ENCODE data around the gene CDK5RAP3.

CDK5RAP3 gene

GRCh38 chr17:47935961-47936360 lies 35.0 kb upstream of the CDK5RAP3 start:
- CTCF ChIA-PET, result interaction anchor here (0.6 to 4.1 kb wide), 7 partner anchors 11 to 652 kb away, joined by 3 to 30 read pairs (median 4); partner anchors contain the start of gene SCRN2
- Histone ChIP-seq H3K36me3 (ENCODE audit: control insufficient read depth in 2 of 2, insufficient read depth in 1 of 2, low read length in 2 of 2) (peaks cover 0 to 7% of the 10 kb centered on the region in 2 experiments; a peak in 1 of 3 replicates), H3K4me3 (ENCODE audit: low read depth, low read length) (no peak overlapping the region), H3K27ac (ENCODE audit: extremely low read depth, low read depth, low read length) (no peak overlapping the region), H3K9me3 (ENCODE audit: control insufficient read depth, insufficient read depth, low read depth, low read length) (no peaks in the 10 kb centered on the region), H3K4me1 (ENCODE audit: control insufficient read depth, insufficient read depth, low read length) (no peaks in the 10 kb centered on the region)
- POLR2A ChIA-PET, result interaction anchor here (0.9 to 1.1 kb wide), 2 partner anchors 11 to 43 kb away, joined by 3 read pairs; no protein-coding TSS in a partner anchor
- TF ChIP-seq ZNF707 (tag by site-specific recombination; IDR thresholded peaks at IDR 0.05) (no peak), ZNF518A (tag by site-specific recombination; conservative IDR thresholded peaks at IDR 0.05; ENCODE audit: low read depth) (no peak)

DNA sequence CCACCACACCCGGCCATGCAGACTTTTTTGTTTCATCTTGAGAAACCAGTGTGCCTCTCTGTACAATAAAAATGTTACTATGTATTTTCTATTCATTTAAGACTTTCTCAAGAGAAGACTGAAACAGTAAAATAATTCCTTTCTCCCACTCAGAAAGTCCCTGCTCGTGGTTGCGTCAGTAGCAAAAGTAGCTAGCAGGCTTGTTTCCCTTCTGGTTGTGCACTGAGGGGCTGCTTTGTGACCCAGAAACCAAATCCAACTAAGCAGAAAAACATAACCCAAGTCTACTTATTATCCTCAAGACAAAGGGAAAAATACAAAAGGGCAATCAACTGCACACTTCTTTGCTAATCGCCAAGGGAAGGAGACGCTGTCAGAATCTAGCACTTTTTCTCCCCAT lies 33.0 kb upstream of the CDK5RAP3 start:
- Histone ChIP-seq H3K4me3 (ENCODE audit: low read depth, low read length) (no peak overlapping the region), H3K4me1 (ENCODE audit: control insufficient read depth, insufficient read depth, low read length) (no peaks in the 10 kb centered on the region), H3K36me3 (ENCODE audit: control insufficient read depth in 2 of 2, insufficient read depth in 1 of 2, low read length in 2 of 2) (peaks cover 0 to 3% of the 10 kb centered on the region in 2 experiments; a peak in 1 of 3 replicates), H3K27ac (ENCODE audit: extremely low read depth, low read depth, low read length) (no peak overlapping the region), H3K9me3 (ENCODE audit: control insufficient read depth, insufficient read depth, low read depth, low read length) (no peaks in the 10 kb centered on the region)
- ChIA-PET CTCF (interaction anchor here (1.1 to 5.5 kb wide), 3 partner anchors 9 to 95 kb away, joined by 3 to 35 read pairs (median 30); no protein-coding TSS in a partner anchor), POLR2A (interaction anchor here (0.7 to 1.0 kb wide), 2 partner anchors 11 to 29 kb away, joined by 3 to 7 read pairs; no protein-coding TSS in a partner anchor)
- TF ChIP-seq KLF10 (tag by site-specific recombination; IDR thresholded peaks at IDR 0.05) (no peak), PRDM1 (tag by site-specific recombination; IDR thresholded peaks at IDR 0.05) (0 out of 2 replicates have a peak, but pooled peaks have one; percentile 17)

DNA sequence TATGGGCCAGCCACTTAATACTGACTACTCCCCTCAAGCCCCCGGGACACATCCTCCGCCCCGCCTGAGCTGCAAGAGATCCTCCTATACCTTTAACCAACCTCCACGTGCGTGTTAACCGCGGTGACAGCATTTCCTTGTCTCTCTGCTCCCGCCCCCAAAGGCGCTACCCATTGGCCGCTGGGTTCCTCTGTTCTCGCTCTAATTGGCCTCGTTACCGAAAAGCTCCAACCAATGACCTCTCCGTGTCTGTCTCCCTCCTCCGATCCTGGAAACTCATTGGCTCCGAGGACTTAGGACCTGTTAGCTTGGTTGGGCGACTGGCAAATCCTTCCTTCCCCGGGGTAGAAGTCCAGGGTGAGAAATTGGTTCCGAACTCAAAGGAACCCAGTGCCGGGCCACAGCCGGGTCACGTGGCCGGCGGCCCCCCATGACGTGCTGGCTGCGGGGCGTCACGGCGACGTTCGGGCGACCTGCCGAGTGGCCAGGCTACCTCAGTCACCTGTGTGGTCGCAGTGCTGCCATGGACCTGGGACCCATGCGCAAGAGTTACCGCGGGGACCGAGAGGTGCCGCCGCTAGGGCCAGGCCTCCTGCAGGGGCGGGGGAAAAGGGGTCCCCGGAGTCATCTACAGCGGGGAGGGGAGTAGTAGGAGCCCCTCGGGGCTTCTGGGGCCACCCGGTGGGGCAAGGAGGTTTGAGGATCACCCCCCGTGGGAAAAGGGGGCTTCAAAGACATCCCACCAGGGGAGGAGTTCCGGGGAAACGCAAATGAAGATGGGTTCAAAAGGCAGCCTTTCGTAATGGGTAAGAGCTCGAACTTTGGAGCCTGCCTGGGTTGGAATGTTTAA lies 29.4 kb upstream of the CDK5RAP3 start, which contains the start of gene PNPO:
Gene PNPO (plus strand): TSS at position 326 of the 850 bp plus-strand sequence. CDS start 105 bp downstream, at position 431.
- H3K27ac ChIP-seq (ENCODE audit: extremely low read depth, low read depth, low read length), result peak within 1 kb of the TSS; percentile 61; the same call in 1 of the 2 replicates
- ChIA-PET CTCF (interaction anchor here (0.5 to 22.4 kb wide), 16 partner anchors 9 to 1929 kb away, joined by 3 to 592 read pairs (median 4); partner anchors contain the start of genes CDK5RAP3, PRR15L and SCRN2), POLR2A (interaction anchor here (0.6 to 3.8 kb wide), 25 partner anchors 9 to 291 kb away, joined by 3 to 37 read pairs (median 5); partner anchors contain the start of genes CDK5RAP3, LRRC46, MRPL10 and NFE2L1)
- H3K36me3 ChIP-seq (ENCODE audit: control insufficient read depth in 2 of 2, insufficient read depth in 1 of 2, low read length in 2 of 2), result peaks cover 0 to 34% of the 10 kb centered on the region in 2 experiments; a peak in 1 of 3 replicates
- H3K4me1 ChIP-seq (ENCODE audit: control insufficient read depth, insufficient read depth, low read length), result no peaks in the 10 kb centered on the region
- H3K9me3 ChIP-seq (ENCODE audit: control insufficient read depth, insufficient read depth, low read depth, low read length), result no peaks in the 10 kb centered on the region
- peak within 1 kb of the TSS; percentile 79 for H3K4me3 ChIP-seq (ENCODE audit: low read depth, low read length)
- TF ChIP-seq CTCF (tag by site-specific recombination; IDR thresholded peaks at IDR 0.05), result peak; percentile 64; the same call in 1 of the 2 replicates
- TF ChIP-seq ZNF837 (tag by site-specific recombination; IDR thresholded peaks at IDR 0.05), result no peak
- TF ChIP-seq ZNF521 (tag by site-specific recombination; IDR thresholded peaks at IDR 0.05), result no peak
- TF ChIP-seq ZNF2 (tag by site-specific recombination; IDR thresholded peaks at IDR 0.05), result 0 out of 2 replicates have a peak, but pooled peaks have one; percentile 19
- no peak for TF ChIP-seq ZNF341 (tag by site-specific recombination; IDR thresholded peaks at IDR 0.05; ENCODE audit: low read depth)
- no peak for TF ChIP-seq ZNF155 (tag by site-specific recombination; IDR thresholded peaks at IDR 0.05)
- TF ChIP-seq, protein P1, sequence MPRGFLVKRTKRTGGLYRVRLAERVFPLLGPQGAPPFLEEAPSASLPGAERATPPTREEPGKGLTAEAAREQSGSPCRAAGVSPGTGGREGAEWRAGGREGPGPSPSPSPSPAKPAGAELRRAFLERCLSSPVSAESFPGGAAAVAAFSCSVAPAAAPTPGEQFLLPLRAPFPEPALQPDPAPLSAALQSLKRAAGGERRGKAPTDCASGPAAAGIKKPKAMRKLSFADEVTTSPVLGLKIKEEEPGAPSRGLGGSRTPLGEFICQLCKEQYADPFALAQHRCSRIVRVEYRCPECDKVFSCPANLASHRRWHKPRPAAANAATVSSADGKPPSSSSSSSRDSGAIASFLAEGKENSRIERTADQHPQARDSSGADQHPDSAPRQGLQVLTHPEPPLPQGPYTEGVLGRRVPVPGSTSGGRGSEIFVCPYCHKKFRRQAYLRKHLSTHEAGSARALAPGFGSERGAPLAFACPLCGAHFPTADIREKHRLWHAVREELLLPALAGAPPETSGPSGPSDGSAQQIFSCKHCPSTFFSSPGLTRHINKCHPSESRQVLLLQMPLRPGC (tag by site-specific recombination; IDR thresholded peaks at IDR 0.05), result peak; percentile 46; the same call in 1 of the 2 replicates
- no peak for TF ChIP-seq ZNF138 (tag by site-specific recombination; IDR thresholded peaks at IDR 0.05; ENCODE audit: borderline replicate concordance)
- TF ChIP-seq ZNF548 (tag by site-specific recombination; IDR thresholded peaks at IDR 0.05), result no peak
- TF ChIP-seq ZNF157 (tag by site-specific recombination; IDR thresholded peaks at IDR 0.05), result no peak
- no peak for TF ChIP-seq ZNF768 (tag by site-specific recombination; IDR thresholded peaks at IDR 0.05)
- TF ChIP-seq HOXD13 (CRISPR knock-in tag; IDR thresholded peaks at IDR 0.05; ENCODE audit: borderline replicate concordance), result no peak
- TF ChIP-seq, protein P2, sequence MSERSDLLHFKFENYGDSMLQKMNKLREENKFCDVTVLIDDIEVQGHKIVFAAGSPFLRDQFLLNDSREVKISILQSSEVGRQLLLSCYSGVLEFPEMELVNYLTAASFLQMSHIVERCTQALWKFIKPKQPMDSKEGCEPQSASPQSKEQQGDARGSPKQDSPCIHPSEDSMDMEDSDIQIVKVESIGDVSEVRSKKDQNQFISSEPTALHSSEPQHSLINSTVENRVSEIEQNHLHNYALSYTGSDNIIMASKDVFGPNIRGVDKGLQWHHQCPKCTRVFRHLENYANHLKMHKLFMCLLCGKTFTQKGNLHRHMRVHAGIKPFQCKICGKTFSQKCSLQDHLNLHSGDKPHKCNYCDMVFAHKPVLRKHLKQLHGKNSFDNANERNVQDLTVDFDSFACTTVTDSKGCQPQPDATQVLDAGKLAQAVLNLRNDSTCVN (tag by site-specific recombination; optimal IDR thresholded peaks at IDR 0.05), result peak; percentile 21
- TF ChIP-seq ZBTB20 (tag by site-specific recombination; IDR thresholded peaks at IDR 0.05), result peak; percentile 54; the same call in 1 of the 2 replicates
- no peak for TF ChIP-seq ZNF302 (tag by site-specific recombination; IDR thresholded peaks at IDR 0.05; ENCODE audit: low read depth)
